ENCODE results near the gene SECTM1.
"Not testable (repeated sequence)": the region's sequence is repeated elsewhere in the genome, so short reads cannot be mapped to it uniquely, and the experiment has no call there.

The SECTM1 gene

GRCh38 chr17:82367724-82368524 lies 34.4 kb upstream of the SECTM1 start:
- DNase-seq, result peak in 1 of 3 donors; percentile 51
- H3K36me3 ChIP-seq (ENCODE audit: control insufficient read depth in 4 of 4, insufficient read depth in 4 of 4, low read length in 3 of 4), result no peaks in the 10 kb centered on the region
- H3K27ac ChIP-seq (ENCODE audit: insufficient read depth in 1 of 2, low read depth in 1 of 2, low read length in 2 of 2, poor library complexity in 1 of 2, severe bottlenecking in 2 of 2), result peak overlapping the region in 1 of 2 experiments; percentile 54
- ChIA-PET CTCF (interaction anchor here (0.9 kb wide), 1 partner anchor 15 kb away, joined by 3 read pairs; no protein-coding TSS in a partner anchor), POLR2A (interaction anchor here (0.5 kb wide), 1 partner anchor 42 kb away, joined by 10 read pairs; no protein-coding TSS in a partner anchor)
- H3K9me3 ChIP-seq (ENCODE audit: control extremely low read depth in 1 of 5, control insufficient read depth in 4 of 5, insufficient read depth in 2 of 5, low read depth in 1 of 5, low read length in 4 of 5), result no peaks in the 10 kb centered on the region
- peaks cover 0 to 26% (median 22%) of the 10 kb centered on the region in 4 experiments for H3K4me1 ChIP-seq (ENCODE audit: control extremely low read depth in 1 of 4, control insufficient read depth in 4 of 4, insufficient read depth in 4 of 4, low read length in 3 of 4)
- H3K4me3 ChIP-seq (ENCODE audit: control insufficient read depth in 1 of 7, extremely low read depth in 1 of 7, insufficient read depth in 4 of 7, low read depth in 2 of 7, low read length in 6 of 7), result no peak overlapping the region
- WGBS (ENCODE audit: insufficient coverage), result 95% methylated on average over 12 of the region's 14 CpGs
- peaks cover 7 to 53% (median 23%) of the 10 kb centered on the region in 5 experiments for H3K27me3 ChIP-seq (replicated peaks in 2 of 5; ENCODE audit: control insufficient read depth in 4 of 5, insufficient read depth in 5 of 5, low read length in 4 of 5)

- CTCF ChIA-PET, result interaction anchor here (0.9 to 2.0 kb wide), 3 partner anchors 14 to 163 kb away, joined by 3 to 6 read pairs (median 4); no protein-coding TSS in a partner anchor
- no peak for DNase-seq
- no peak overlapping the region for H3K27ac ChIP-seq (ENCODE audit: insufficient read depth in 1 of 2, low read depth in 1 of 2, low read length in 2 of 2, poor library complexity in 1 of 2, severe bottlenecking in 2 of 2)
- WGBS (ENCODE audit: insufficient coverage), result 100% methylated on average over 5 of the region's 7 CpGs
- no peaks in the 10 kb centered on the region for H3K9me3 ChIP-seq (ENCODE audit: control extremely low read depth in 1 of 5, control insufficient read depth in 4 of 5, insufficient read depth in 2 of 5, low read depth in 1 of 5, low read length in 4 of 5)
- POLR2A ChIA-PET, result no interaction called here
- H3K27me3 ChIP-seq (replicated peaks in 2 of 5; ENCODE audit: control insufficient read depth in 4 of 5, insufficient read depth in 5 of 5, low read length in 4 of 5), result peaks cover 4 to 41% (median 19%) of the 10 kb centered on the region in 5 experiments
- peaks cover 0 to 15% (median 12%) of the 10 kb centered on the region in 4 experiments for H3K4me1 ChIP-seq (ENCODE audit: control extremely low read depth in 1 of 4, control insufficient read depth in 4 of 4, insufficient read depth in 4 of 4, low read length in 3 of 4)
- H3K36me3 ChIP-seq (ENCODE audit: control insufficient read depth in 4 of 4, insufficient read depth in 4 of 4, low read length in 3 of 4), result no peaks in the 10 kb centered on the region
- no peak overlapping the region for H3K4me3 ChIP-seq (ENCODE audit: control insufficient read depth in 1 of 7, extremely low read depth in 1 of 7, insufficient read depth in 4 of 7, low read depth in 2 of 7, low read length in 6 of 7)
Measured at GRCh38 chr17:82366749-82367148, 33.2 kb upstream of the SECTM1 start.

GRCh38 chr17:82365606-82366295 lies 32.2 kb upstream of the SECTM1 start:
- Histone ChIP-seq H3K27me3 (replicated peaks in 2 of 5; ENCODE audit: control insufficient read depth in 4 of 5, insufficient read depth in 5 of 5, low read length in 4 of 5) (peaks cover 4 to 31% (median 12%) of the 10 kb centered on the region in 5 experiments), H3K27ac (ENCODE audit: insufficient read depth in 1 of 2, low read depth in 1 of 2, low read length in 2 of 2, poor library complexity in 1 of 2, severe bottlenecking in 2 of 2) (no peak overlapping the region), H3K9me3 (ENCODE audit: control extremely low read depth in 1 of 5, control insufficient read depth in 4 of 5, insufficient read depth in 2 of 5, low read depth in 1 of 5, low read length in 4 of 5) (no peaks in the 10 kb centered on the region), H3K4me3 (ENCODE audit: control insufficient read depth in 1 of 7, extremely low read depth in 1 of 7, insufficient read depth in 4 of 7, low read depth in 2 of 7, low read length in 6 of 7) (no peak overlapping the region), H3K36me3 (ENCODE audit: control insufficient read depth in 4 of 4, insufficient read depth in 4 of 4, low read length in 3 of 4) (no peaks in the 10 kb centered on the region), H3K4me1 (ENCODE audit: control extremely low read depth in 1 of 4, control insufficient read depth in 4 of 4, insufficient read depth in 4 of 4, low read length in 3 of 4) (peaks cover 0 to 5% (median 4%) of the 10 kb centered on the region in 4 experiments)
- DNase-seq, result no peak
- ChIA-PET POLR2A (no interaction called here), CTCF (interaction anchor here (1.2 to 2.0 kb wide), 4 partner anchors 10 to 15 kb away, joined by 3 to 6 read pairs (median 4); no protein-coding TSS in a partner anchor)
- WGBS (ENCODE audit: insufficient coverage), result 84% methylated on average over 4 of the region's 6 CpGs

GRCh38 chr17:82361885-82362633 lies 28.5 kb upstream of the SECTM1 start:
- CTCF ChIA-PET, result no interaction called here
- no peaks in the 10 kb centered on the region for H3K9me3 ChIP-seq (ENCODE audit: control extremely low read depth in 1 of 5, control insufficient read depth in 4 of 5, insufficient read depth in 2 of 5, low read depth in 1 of 5, low read length in 4 of 5)
- no peak overlapping the region for H3K27ac ChIP-seq (ENCODE audit: insufficient read depth in 1 of 2, low read depth in 1 of 2, low read length in 2 of 2, poor library complexity in 1 of 2, severe bottlenecking in 2 of 2)
- no peak overlapping the region for H3K4me3 ChIP-seq (ENCODE audit: control insufficient read depth in 1 of 7, extremely low read depth in 1 of 7, insufficient read depth in 4 of 7, low read depth in 2 of 7, low read length in 6 of 7)
- H3K36me3 ChIP-seq (ENCODE audit: control insufficient read depth in 4 of 4, insufficient read depth in 4 of 4, low read length in 3 of 4), result no peaks in the 10 kb centered on the region
- H3K4me1 ChIP-seq (ENCODE audit: control extremely low read depth in 1 of 4, control insufficient read depth in 4 of 4, insufficient read depth in 4 of 4, low read length in 3 of 4), result peaks cover 0 to 7% (median 1%) of the 10 kb centered on the region in 4 experiments
- WGBS (ENCODE audit: insufficient coverage), result 100% methylated on average over 6 of the region's 6 CpGs
- H3K27me3 ChIP-seq (replicated peaks in 2 of 5; ENCODE audit: control insufficient read depth in 4 of 5, insufficient read depth in 5 of 5, low read length in 4 of 5), result peaks cover 0 to 4% (median 2%) of the 10 kb centered on the region in 5 experiments
- no peak for DNase-seq
- POLR2A ChIA-PET, result interaction anchor here (1.2 kb wide), 1 partner anchor 9 kb away, joined by 4 read pairs; no protein-coding TSS in a partner anchor

- H3K27me3 ChIP-seq (replicated peaks in 2 of 5; ENCODE audit: control insufficient read depth in 4 of 5, insufficient read depth in 5 of 5, low read length in 4 of 5); POLR2A ChIA-PET; H3K27ac ChIP-seq (ENCODE audit: insufficient read depth in 1 of 2, low read depth in 1 of 2, low read length in 2 of 2, poor library complexity in 1 of 2, severe bottlenecking in 2 of 2); H3K36me3 ChIP-seq (ENCODE audit: control insufficient read depth in 4 of 4, insufficient read depth in 4 of 4, low read length in 3 of 4); H3K9me3 ChIP-seq (ENCODE audit: control extremely low read depth in 1 of 5, control insufficient read depth in 4 of 5, insufficient read depth in 2 of 5, low read depth in 1 of 5, low read length in 4 of 5); DNase-seq; H3K4me1 ChIP-seq (ENCODE audit: control extremely low read depth in 1 of 4, control insufficient read depth in 4 of 4, insufficient read depth in 4 of 4, low read length in 3 of 4); H3K4me3 ChIP-seq (ENCODE audit: control insufficient read depth in 1 of 7, extremely low read depth in 1 of 7, insufficient read depth in 4 of 7, low read depth in 2 of 7, low read length in 6 of 7); CTCF ChIA-PET: not testable (repeated sequence)
- WGBS (ENCODE audit: insufficient coverage), result no CpG with 5 or more reads among the region's 1 CpG
Measured at GRCh38 chr17:82359451-82360074, 26.0 kb upstream of the SECTM1 start.

GRCh38 chr17:82358465-82359350 lies 25.1 kb upstream of the SECTM1 start, which contains the start of gene TEX19:
Gene TEX19 (plus strand): TSS chr17:82359247. CDS start chr17:82362151, 2,904 bp downstream.
- DNase-seq, result peak in 2 of 3 donors; percentile 66 to 71
- no peaks in the 10 kb centered on the region for H3K9me3 ChIP-seq (ENCODE audit: control extremely low read depth in 1 of 5, control insufficient read depth in 4 of 5, insufficient read depth in 2 of 5, low read depth in 1 of 5, low read length in 4 of 5)
- ChIA-PET CTCF (interaction anchor here (0.9 to 1.5 kb wide), 4 partner anchors 52 to 196 kb away, joined by 3 to 4 read pairs (median 4); no protein-coding TSS in a partner anchor), POLR2A (no interaction called here)
- no peak within 1 kb of the TSS for H3K4me3 ChIP-seq (ENCODE audit: control insufficient read depth in 1 of 7, extremely low read depth in 1 of 7, insufficient read depth in 4 of 7, low read depth in 2 of 7, low read length in 6 of 7)
- 68% methylated on average over 19 of the region's 21 CpGs for WGBS (ENCODE audit: insufficient coverage)
- H3K27me3 ChIP-seq (replicated peaks in 2 of 5; ENCODE audit: control insufficient read depth in 4 of 5, insufficient read depth in 5 of 5, low read length in 4 of 5), result peaks cover 0 to 7% (median 0%) of the 10 kb centered on the region in 5 experiments
- H3K4me1 ChIP-seq (ENCODE audit: control extremely low read depth in 1 of 4, control insufficient read depth in 4 of 4, insufficient read depth in 4 of 4, low read length in 3 of 4), result peaks cover 0 to 7% (median 1%) of the 10 kb centered on the region in 4 experiments
- H3K36me3 ChIP-seq (ENCODE audit: control insufficient read depth in 4 of 4, insufficient read depth in 4 of 4, low read length in 3 of 4), result no peaks in the 10 kb centered on the region
- no peak within 1 kb of the TSS for H3K27ac ChIP-seq (ENCODE audit: insufficient read depth in 1 of 2, low read depth in 1 of 2, low read length in 2 of 2, poor library complexity in 1 of 2, severe bottlenecking in 2 of 2)
